K562 (cell line): Measurements from ENCODE around the gene UBAC2. TPM values are rescaled to one million over a fixed set of nuclear protein-coding genes. Genes with fewer than 3 reads are reported as not detected.

Experiments used
- ATF3 ChIP-seq, 2 experiments: fragments of 450-650 bp in 1 of 2; sonication (generic) in 1 of 2; formaldehyde crosslinking in 1 of 2; IDR thresholded peaks in 1 of 2; conservative IDR thresholded peaks in 1 of 2; 2 replicates each; pipeline versions ENCODE4 v1.6.1 to v1.8.1; 2016 to 2023; ENCODE audit warnings: mild to moderate bottlenecking in 2 of 2, moderate library complexity in 2 of 2, inconsistent platforms in 1 of 2, missing genetic modification reagents in 1 of 2
- CREB1 ChIP-seq, 2 experiments: sonication (generic) in 1 of 2; formaldehyde crosslinking in 1 of 2; IDR thresholded peaks; 2 replicates each; pipeline versions ENCODE4 v1.6.1 to v1.8.0; 2012 to 2022; ENCODE audit warnings: inconsistent platforms in 1 of 2, mild to moderate bottlenecking in 1 of 2, missing genetic modification reagents in 1 of 2, moderate library complexity in 1 of 2
- E2F4 ChIP-seq: sonication (generic); formaldehyde crosslinking; IDR thresholded peaks from 2 replicates; pipeline ENCODE4 v1.8.0; 2022; ENCODE audit warnings: mild to moderate bottlenecking, low read depth, missing genetic modification reagents
- E2F8 ChIP-seq: fragments of 450-650 bp; IDR thresholded peaks from 2 replicates; pipeline ENCODE4 v1.7.1; 2018; ENCODE audit warnings: mild to moderate bottlenecking, low read depth; ENCODE audit not compliant: partially characterized antibody
- GATAD2B ChIP-seq: fragments of 450-650 bp; IDR thresholded peaks from 2 replicates; pipeline ENCODE4 v1.6.1; 2017; ENCODE audit warnings: mild to moderate bottlenecking, borderline replicate concordance
- HDGF ChIP-seq: fragments of 450-650 bp; IDR thresholded peaks from 2 replicates; pipeline ENCODE4 v1.6.1; 2016
- JUNB ChIP-seq: fragments of 450-650 bp; formaldehyde crosslinking; conservative IDR thresholded peaks from 2 replicates; pipeline ENCODE4 v1.4.0; 2020; ENCODE audit warnings: mild to moderate bottlenecking
- MAZ ChIP-seq, 2 experiments: fragments of 450-650 bp in 1 of 2; sonication (generic) in 1 of 2; formaldehyde crosslinking; IDR thresholded peaks in 1 of 2; conservative IDR thresholded peaks in 1 of 2; 2 replicates each; pipeline versions ENCODE4 v1.4.0 to v1.5.0; 2020; ENCODE audit warnings: mild to moderate bottlenecking in 1 of 2, missing genetic modification reagents in 1 of 2
- NUFIP1 ChIP-seq: fragments of 450-650 bp; IDR thresholded peaks from 2 replicates; pipeline ENCODE4 v1.6.1; 2018; ENCODE audit not compliant: partially characterized antibody
- SMAD4 ChIP-seq: fragments of 250-450 bp; sonication (Bioruptor Pico); conservative IDR thresholded peaks from 2 replicates; pipeline ENCODE4 v1.8.0; 2021; ENCODE audit warnings: inconsistent platforms, mild to moderate bottlenecking, moderate library complexity
- SNIP1 ChIP-seq: fragments of 450-650 bp; IDR thresholded peaks from 2 replicates; pipeline ENCODE4 v1.7.1; 2017; ENCODE audit warnings: low read depth, mild to moderate bottlenecking
- TEAD4 ChIP-seq, 2 experiments: sonication (generic) in 1 of 2; formaldehyde crosslinking in 1 of 2; IDR thresholded peaks; 2 replicates each; pipeline versions ENCODE4 v1.6.1 to v1.8.0; 2012 to 2022; ENCODE audit warnings: borderline replicate concordance in 1 of 2, inconsistent platforms in 1 of 2, low read length in 1 of 2, mild to moderate bottlenecking in 1 of 2, missing genetic modification reagents in 1 of 2
- THRA ChIP-seq: fragments of 450-650 bp; IDR thresholded peaks from 2 replicates; pipeline ENCODE4 v1.6.1; 2017; ENCODE audit warnings: mild to moderate bottlenecking, moderate library complexity
- ZNF609 ChIP-seq: sonication (generic); formaldehyde crosslinking; IDR thresholded peaks from 2 replicates; pipeline ENCODE4 v1.8.1; 2023; ENCODE audit warnings: missing genetic modification reagents, mild to moderate bottlenecking, borderline replicate concordance
- ZNF79 ChIP-seq: fragments of 250-450 bp; sonication (Bioruptor Pico); IDR thresholded peaks from 2 replicates; pipeline ENCODE4 v1.4.0; 2020; ENCODE audit warnings: low read depth, mild to moderate bottlenecking, moderate library complexity
- ZSCAN32 ChIP-seq: fragments of 450-650 bp; formaldehyde crosslinking; IDR thresholded peaks from 2 replicates; pipeline ENCODE4 v1.4.0; 2020; ENCODE audit warnings: mild to moderate bottlenecking, moderate library complexity
- polyA plus RNA-seq, 8 experiments: library from polyadenylated mRNA; depleted of rRNA in 4 of 8; stranded (reverse) in 5 of 8; unstranded in 3 of 8; fragments of >200 nt; fragmentation: Nextera tagmentation in 2 of 8; fragmentation: Illumina TruSeq in 1 of 8; extraction: Ambion mirVana in 2 of 8; extraction: Trizol in 1 of 8; gene quantifications; 2 replicates each; pipeline versions ENCODE4 v1.2.1 to v1.2.3, GENCODE V29; 2011 to 2014; ENCODE audit warnings: inconsistent platforms in 1 of 8, missing spikeins in 1 of 8
- total RNA-seq, 7 experiments: library from RNA; depleted of rRNA in 6 of 7; stranded (reverse); fragments of >200 nt in 6 of 7; fragmentation: Illumina TruSeq in 2 of 7; extraction: Trizol in 2 of 7; gene quantifications; 2 replicates each; pipeline versions ENCODE4 v1.2.1 to v1.2.3, GENCODE V29; 2011 to 2021; ENCODE audit warnings: low replicate concordance in 1 of 7

UBAC2 gene
- total and polyA plus RNA-seq, 9 of the 15 experiments (the other 6 are each of a cell fraction or from before 2014, with no cell fraction given) = 6.0 to 84.1 (median 32.3) TPM

- no peak for TF ChIP-seq THRA
- no peak for TF ChIP-seq CREB1 (IDR thresholded peaks at IDR 0.05)
- no peak for TF ChIP-seq CREB1 (CRISPR knock-in tag; IDR thresholded peaks at IDR 0.05)
- peak; percentile 87 for TF ChIP-seq ATF3 (IDR thresholded peaks at IDR 0.05)
- no peak for TF ChIP-seq ATF3 (CRISPR knock-in tag; conservative IDR thresholded peaks at IDR 0.05)
- TF ChIP-seq ZNF79 (CRISPR knock-in tag) = no peak
- TF ChIP-seq TEAD4 (IDR thresholded peaks at IDR 0.05; ENCODE audit: low read length) = peak; percentile 37; the same call in 1 of the 2 replicates
- TF ChIP-seq TEAD4 (CRISPR knock-in tag; IDR thresholded peaks at IDR 0.05; ENCODE audit: borderline replicate concordance) = no peak
- TF ChIP-seq NUFIP1 = no peak
- TF ChIP-seq GATAD2B = peak; percentile 18; the same call in 1 of the 2 replicates
- TF ChIP-seq HDGF = no peak
- no peak for TF ChIP-seq ZNF609 (CRISPR knock-in tag)
- peak; percentile 45; the same call in 1 of the 2 replicates for TF ChIP-seq JUNB (CRISPR knock-in tag)
- no peak for TF ChIP-seq MAZ (CRISPR knock-in tag; conservative IDR thresholded peaks at IDR 0.05 in 1 of 2, IDR thresholded peaks at IDR 0.05 in 1 of 2)
- TF ChIP-seq SMAD4 (CRISPR knock-in tag) = no peak
- no peak for TF ChIP-seq E2F4 (CRISPR knock-in tag)
- TF ChIP-seq E2F8 = no peak
- TF ChIP-seq ZSCAN32 (CRISPR knock-in tag) = no peak
- no peak for TF ChIP-seq SNIP1
These were observed 49.1 kb upstream of the UBAC2 start (continued) for GRCh38 chr13:99151516-99151915.
